Measurements from ENCODE around the gene AFF3. TPM values are rescaled to one million over a fixed set of nuclear protein-coding genes. Genes with fewer than 3 reads are reported as not detected.

Gene AFF3
- total RNA-seq, 1 donor from 2014 or later: 44.6 TPM

- intact Hi-C loops (cut with DNase I): no loop called here
Measured at GRCh38 chr2:100012561-100012960, 129.8 kb downstream of the AFF3 start.

GRCh38 chr2:100011272-100011731 lies 131.1 kb downstream of the AFF3 start:
- TF ChIP-seq CTCF (IDR thresholded peaks at IDR 0.05): no peak
- intact Hi-C loops (cut with DNase I): no loop called here
- Histone ChIP-seq H3K4me3 (no peak overlapping the region), H3K4me1 (peaks cover 8% of the 10 kb centered on the region), H3K9me3 (no peaks in the 10 kb centered on the region), H3K27me3 (no peaks in the 10 kb centered on the region), H3K36me3 (no peaks in the 10 kb centered on the region), H3K27ac (no peak overlapping the region)
- DNase-seq (no peak), ATAC-seq (no peak)

More at GRCh38 chr2:100012561-100012960, 129.8 kb downstream of the AFF3 start:
- Histone ChIP-seq H3K27ac (no peak overlapping the region), H3K36me3 (no peaks in the 10 kb centered on the region), H3K4me3 (no peak overlapping the region), H3K4me1 (peaks cover 8% of the 10 kb centered on the region), H3K27me3 (no peaks in the 10 kb centered on the region), H3K9me3 (no peaks in the 10 kb centered on the region)
- ATAC-seq (no peak), DNase-seq (no peak)
- TF ChIP-seq CTCF (IDR thresholded peaks at IDR 0.05): no peak

GRCh38 chr2:100010606-100011005 lies 131.8 kb downstream of the AFF3 start:
- H3K9me3 ChIP-seq: no peaks in the 10 kb centered on the region
- DNase-seq (no peak), ATAC-seq (no peak)
- intact Hi-C loops (cut with DNase I): no loop called here
- H3K27me3 ChIP-seq: no peaks in the 10 kb centered on the region
- H3K36me3 ChIP-seq: no peaks in the 10 kb centered on the region
- H3K4me1 ChIP-seq: peaks cover 8% of the 10 kb centered on the region
- no peak for TF ChIP-seq CTCF (IDR thresholded peaks at IDR 0.05)
- H3K4me3 ChIP-seq: no peak overlapping the region
- H3K27ac ChIP-seq: no peak overlapping the region

GRCh38 chr2:100009743-100010142 lies 132.6 kb downstream of the AFF3 start:
- TF ChIP-seq CTCF (IDR thresholded peaks at IDR 0.05): no peak
- Histone ChIP-seq H3K27me3 (no peaks in the 10 kb centered on the region), H3K4me3 (no peak overlapping the region), H3K36me3 (no peaks in the 10 kb centered on the region), H3K9me3 (no peaks in the 10 kb centered on the region), H3K27ac (no peak overlapping the region), H3K4me1 (peaks cover 8% of the 10 kb centered on the region)
- DNase-seq (no peak), ATAC-seq (no peak)
- intact Hi-C loops (cut with DNase I): no loop called here

- DNase-seq (no peak), ATAC-seq (peak; percentile 69)
- Histone ChIP-seq H3K9me3 (no peaks in the 10 kb centered on the region), H3K4me1 (peaks cover 8% of the 10 kb centered on the region), H3K27ac (no peak overlapping the region), H3K36me3 (no peaks in the 10 kb centered on the region), H3K27me3 (no peaks in the 10 kb centered on the region), H3K4me3 (no peak overlapping the region)
- TF ChIP-seq CTCF (IDR thresholded peaks at IDR 0.05): no peak
- intact Hi-C loops (cut with DNase I): no loop called here
Measured at GRCh38 chr2:100008956-100009355, 133.4 kb downstream of the AFF3 start.

GRCh38 chr2:100006516-100006915 lies 135.9 kb downstream of the AFF3 start:
- peaks cover 8% of the 10 kb centered on the region for H3K4me1 ChIP-seq
- ATAC-seq: no peak
- no peaks in the 10 kb centered on the region for H3K9me3 ChIP-seq
- H3K4me3 ChIP-seq: no peak overlapping the region
- no peaks in the 10 kb centered on the region for H3K36me3 ChIP-seq
- intact Hi-C loops (cut with DNase I): no loop called here
- no peak for DNase-seq
- TF ChIP-seq CTCF (IDR thresholded peaks at IDR 0.05): no peak
- no peaks in the 10 kb centered on the region for H3K27me3 ChIP-seq
- H3K27ac ChIP-seq: no peak overlapping the region
